COLO668 (cell line): ENCODE measurements around the gene TTLL7.

Source experiments
- DNase-seq: peaks from one replicate; lab custom pipeline; 2025; ENCODE audit not compliant: unreplicated experiment; lab: John Stamatoyannopoulos, UW

TTLL7 gene

DNA sequence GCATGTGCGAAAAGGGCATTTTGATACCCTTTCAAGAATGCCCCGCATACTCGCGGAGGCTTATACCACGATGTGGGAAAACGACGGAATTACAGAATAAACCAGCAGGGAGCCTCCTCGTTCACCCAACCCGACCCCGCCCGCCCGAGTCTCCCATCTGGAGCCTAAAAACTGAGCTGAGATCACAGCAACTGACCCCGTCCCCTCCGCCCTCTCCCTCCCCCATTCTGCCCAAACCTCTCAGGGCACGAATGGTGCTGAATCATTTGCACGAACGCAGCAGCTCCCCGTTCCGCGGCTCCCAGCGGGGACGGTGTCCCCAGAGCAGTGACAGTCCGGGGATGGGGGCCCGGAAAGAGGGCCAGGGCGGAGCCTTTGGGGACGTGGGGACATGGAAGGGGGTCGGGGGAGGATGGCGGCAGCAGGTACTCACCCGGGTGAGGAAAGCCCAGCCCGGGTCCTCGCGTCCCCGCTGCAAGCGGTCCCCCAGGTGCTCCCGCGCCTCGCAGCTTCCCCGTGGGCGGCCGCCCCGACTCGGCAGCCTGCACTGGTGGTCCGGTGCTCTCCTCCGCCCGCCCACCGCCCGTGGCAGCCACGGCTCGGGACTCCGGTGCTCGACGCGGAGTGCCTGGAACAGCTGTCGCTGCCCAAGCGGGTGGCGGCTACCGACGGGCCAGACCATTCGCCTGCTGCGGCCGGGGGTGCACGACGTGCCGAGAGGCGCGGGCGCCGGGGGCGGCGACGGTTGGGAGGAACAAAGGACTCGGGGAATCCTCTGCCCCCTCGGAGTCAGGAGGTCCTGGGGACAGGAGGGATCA lies at the start of gene TTLL7:
Gene TTLL7 (minus strand): TSS at position 635 of the 818 bp plus-strand sequence. CDS start 46,921 bp downstream, outside the sequence.
- peak; percentile 97 for DNase-seq

- no peak for DNase-seq
These were observed 43.5 kb upstream of the TTLL7 start for GRCh38 chr1:84042461-84042860.

DNA sequence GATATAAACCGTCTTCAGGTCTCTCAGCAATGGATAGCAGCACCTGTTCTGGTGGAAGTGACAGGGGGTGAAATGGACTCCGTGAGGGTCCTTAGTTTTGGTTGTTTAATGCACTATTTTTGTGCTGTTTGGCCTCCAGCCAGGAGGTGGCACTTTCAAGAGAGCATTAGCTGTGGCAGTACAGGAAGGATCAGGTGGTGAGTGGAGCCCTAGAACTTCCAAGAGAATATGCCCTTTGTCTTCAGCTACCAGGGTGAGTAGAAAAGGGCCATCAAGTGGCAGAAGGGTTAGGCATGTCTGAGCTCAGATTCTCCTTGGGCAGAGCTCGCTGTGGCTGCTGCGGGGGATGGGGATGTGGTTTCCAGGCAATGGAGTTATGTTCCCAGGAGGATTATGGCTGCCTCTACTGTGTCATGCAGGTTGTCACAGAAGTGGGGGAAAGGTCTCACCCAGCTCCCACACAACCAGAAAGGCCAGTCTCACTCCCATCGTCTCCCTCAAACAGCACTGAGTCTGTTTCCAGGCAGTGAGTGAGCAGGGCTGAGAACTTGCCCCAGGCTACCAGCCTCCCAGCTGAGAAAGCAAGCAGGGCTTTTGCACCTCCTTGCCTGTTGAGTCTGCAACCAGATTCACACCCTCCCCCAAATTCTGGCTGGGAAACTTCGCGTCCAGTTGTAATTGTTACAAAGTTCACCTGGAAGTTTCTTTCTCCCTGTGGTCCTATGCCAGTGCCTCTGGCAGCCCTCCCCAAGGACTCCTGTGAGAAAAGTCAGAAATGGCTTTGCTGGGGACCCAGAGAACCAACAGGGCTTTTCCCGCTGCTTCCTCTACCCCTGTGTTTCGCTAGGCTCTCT lies 39.1 kb upstream of the TTLL7 start:
- DNase-seq: no peak

DNA sequence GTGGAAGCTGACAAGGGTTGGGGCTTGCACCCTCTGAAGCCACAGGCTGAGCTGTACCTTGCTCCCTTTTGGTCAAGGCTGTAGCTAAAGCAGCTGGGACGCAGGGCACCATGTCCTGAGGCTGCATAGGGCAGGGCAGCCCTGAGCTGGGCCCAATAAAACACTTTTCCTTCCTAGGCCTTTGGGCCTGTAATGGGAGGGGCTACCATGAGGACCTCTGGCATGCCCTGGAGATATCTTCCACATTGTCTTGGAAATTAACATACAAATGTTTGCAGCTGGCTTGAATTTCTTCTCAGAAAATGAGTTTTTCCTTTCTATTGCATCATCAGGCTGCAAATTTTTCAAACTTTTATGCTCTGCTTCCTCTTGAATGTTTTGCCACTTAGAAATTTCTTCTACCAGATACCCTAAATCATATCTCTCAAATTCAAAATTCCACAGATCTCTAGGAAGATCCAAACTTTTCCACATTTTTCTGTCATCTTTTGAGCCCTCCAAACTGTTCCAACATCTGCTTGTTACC lies 32.9 kb upstream of the TTLL7 start:
- no peak for DNase-seq

GRCh38 chr1:84027368-84027767 lies 28.4 kb upstream of the TTLL7 start:
- no peak for DNase-seq

GRCh38 chr1:84025966-84026365 lies 27.0 kb upstream of the TTLL7 start:
- no peak for DNase-seq

DNA sequence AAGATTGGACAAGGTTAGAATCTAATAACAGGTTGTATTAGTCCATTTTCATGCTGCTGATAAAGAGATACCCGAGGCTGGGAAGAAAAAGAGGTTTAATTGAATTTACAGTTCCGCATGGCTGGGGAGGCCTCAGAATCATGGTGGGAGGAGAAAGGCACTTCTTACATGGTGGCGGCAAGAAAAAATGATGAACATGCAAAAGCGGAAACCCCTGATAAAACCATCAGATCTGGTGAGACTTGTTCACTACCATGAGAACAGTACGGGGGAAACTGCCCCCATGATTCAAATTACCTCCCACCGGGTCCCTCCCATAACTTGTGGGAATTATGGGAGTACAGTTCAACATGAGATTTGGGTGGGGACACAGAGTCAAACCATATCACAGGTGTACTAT lies 22.9 kb upstream of the TTLL7 start:
- DNase-seq: no peak

- no peak for DNase-seq
These were observed 21.2 kb upstream of the TTLL7 start for GRCh38 chr1:84020151-84020550.

DNA sequence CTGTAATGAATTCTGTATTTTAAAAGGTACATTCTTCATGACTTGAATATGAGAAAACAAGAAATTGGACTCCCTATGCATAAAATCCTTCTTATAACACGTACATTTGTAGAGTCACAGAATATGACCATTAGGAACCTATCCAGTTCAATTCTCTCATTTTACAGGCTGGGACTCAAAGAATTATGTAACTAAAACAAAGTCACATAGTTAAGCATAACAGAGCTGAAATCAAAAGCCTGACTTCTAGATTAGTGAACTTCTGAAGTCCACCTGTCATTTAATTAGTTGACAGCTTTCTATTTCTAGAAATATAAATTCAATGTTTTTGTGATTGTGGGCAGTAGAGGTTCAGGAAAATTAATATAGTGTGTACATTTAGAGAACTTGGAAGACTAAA lies 20.3 kb upstream of the TTLL7 start:
- DNase-seq: no peak

DNA sequence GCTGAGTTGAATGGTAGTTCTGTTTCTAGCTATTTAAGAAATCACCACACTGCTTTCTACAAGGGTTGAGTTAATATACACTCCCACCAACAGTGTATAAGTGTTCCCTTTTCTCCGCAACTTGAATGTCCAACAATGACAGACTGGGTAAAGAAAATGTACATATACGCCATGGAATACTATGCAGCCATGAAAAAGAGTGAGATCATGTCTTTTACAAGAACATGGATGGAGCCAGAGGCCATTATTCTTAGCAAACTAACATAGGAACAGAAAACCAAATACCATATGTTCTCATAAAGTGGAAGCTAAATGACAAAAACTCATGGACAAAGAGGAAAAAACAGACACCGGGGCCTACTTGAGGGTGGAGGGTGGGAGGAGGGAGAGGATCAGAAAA lies 14.8 kb upstream of the TTLL7 start:
- no peak for DNase-seq

GRCh38 chr1:84012018-84012417 lies 13.1 kb upstream of the TTLL7 start:
- DNase-seq: no peak

GRCh38 chr1:84010136-84010535 lies 11.2 kb upstream of the TTLL7 start:
- no peak for DNase-seq

DNA sequence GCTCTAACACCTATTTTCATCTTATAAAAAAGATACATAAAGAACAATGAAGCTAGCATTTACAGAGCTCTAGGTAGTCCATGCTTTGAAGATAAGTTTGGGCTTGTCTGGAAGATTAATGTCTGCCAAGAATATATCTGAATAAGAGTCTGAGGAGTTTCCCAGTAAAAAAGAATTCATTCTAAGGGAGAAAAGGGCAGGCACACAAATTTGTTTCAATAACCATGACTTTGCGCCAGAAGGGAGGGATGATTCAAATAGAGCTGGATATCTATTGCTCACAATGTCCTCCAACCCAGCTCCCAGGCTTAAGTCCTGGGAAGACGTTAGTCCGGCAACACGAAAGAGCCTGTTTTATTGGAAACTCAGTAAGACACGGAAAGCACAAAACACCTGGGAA lies 9.7 kb upstream of the TTLL7 start:
- DNase-seq: no peak

DNA sequence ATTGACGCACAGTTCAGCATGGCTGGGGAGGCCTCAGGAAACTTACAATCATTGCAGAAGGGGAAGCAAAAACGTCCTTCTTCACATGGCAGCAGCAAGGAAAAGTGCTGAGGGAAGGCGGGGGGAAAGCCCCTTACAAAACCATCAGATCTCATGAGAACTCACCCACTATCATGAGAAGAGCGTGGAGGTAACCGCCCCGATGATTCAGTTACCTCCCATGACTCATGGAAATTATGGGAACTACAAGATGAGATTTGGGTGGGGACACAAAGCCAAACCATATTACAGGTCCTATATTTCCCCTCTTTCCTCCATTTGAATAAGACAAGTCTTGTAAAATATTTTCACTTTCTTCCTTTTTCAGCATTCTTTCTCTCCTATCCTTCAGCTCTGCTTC lies 7.7 kb upstream of the TTLL7 start:
- no peak for DNase-seq

GRCh38 chr1:84001501-84001900 lies 2.6 kb upstream of the TTLL7 start:
- DNase-seq: no peak

GRCh38 chr1:84000954-84001495 lies 2.1 kb upstream of the TTLL7 start:
- DNase-seq: no peak

GRCh38 chr1:84000196-84000885 lies 1.4 kb upstream of the TTLL7 start:
- DNase-seq: no peak

DNA sequence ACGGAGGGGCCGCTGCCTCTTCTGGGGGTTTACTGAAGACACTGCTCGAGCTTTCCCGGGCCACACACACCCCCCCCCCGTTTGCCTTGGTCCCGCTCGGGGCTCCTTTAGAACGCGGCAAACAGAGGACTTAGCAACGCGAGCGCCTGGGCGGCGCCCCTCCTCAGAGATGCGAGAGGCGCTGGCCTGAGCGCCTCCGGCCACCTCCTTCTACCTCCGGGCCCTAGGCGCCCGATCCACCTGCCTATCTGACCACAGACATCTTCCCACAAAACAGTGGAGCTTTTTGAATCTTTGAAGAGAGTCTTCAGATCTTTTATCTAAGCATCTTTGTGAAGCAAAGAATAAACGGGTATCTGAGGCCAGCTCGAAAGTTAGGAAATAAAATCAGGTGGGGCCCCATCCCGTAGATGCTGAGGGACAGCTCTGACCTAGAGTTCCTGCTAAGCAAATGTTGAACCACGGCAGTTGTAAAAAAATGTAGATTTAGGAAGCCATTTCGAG lies 436 bp upstream of the TTLL7 start:
- peak; percentile 97 for DNase-seq

DNA sequence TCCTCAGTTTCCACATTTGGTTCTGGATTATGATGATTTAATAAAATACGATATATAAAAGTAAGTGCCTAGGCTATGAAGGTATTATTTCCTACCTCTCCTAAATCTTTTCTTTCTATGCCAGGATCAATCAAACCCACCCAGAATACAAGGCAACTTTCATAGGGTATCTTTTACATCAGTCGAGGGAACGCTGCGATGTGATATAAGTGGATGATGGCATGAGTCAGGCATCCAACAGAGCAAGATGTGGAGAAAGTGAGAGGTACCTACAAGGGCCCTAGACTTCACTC lies 781 bp downstream of the TTLL7 start:
- no peak for DNase-seq

DNA sequence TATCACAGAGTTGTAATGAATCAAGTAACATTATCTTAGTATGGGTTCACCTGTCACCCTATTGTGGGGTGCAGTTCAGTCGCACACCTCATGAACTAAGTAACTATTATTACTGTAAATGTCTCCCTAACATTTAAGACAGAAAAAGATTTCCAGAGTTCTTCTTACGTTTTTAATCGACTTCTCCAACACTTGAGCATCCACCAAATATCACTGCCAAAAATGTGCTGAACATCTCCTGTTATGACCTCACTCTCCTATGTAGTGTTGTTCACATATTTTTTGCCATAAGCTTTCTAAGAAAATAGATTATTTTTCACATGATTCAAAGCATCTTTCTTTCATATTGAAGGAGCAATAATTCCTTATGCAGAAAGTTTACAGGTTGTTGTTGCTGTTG lies 1.3 kb downstream of the TTLL7 start:
- no peak for DNase-seq

DNA sequence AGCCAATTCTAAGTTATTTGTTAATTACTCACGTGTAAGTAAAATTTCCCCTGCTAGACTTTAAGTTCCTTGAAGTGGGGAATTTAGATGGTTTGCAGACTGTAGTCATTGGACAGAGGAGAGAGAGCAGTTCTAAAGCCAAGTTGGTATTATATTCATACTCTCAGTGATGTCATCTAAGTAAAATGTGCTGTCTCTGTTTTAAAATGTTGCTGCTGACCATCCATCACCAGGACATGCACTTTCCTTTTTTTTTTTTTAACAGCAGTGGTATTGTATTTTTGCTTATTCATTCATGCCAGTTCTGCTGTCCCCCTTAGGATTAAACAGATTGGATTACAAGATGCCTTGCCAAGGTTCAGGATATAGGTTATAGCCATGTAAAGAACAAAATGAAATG lies 2.3 kb downstream of the TTLL7 start:
- DNase-seq: no peak
